Measurements from ENCODE around the gene EEF1A2.

DNA sequence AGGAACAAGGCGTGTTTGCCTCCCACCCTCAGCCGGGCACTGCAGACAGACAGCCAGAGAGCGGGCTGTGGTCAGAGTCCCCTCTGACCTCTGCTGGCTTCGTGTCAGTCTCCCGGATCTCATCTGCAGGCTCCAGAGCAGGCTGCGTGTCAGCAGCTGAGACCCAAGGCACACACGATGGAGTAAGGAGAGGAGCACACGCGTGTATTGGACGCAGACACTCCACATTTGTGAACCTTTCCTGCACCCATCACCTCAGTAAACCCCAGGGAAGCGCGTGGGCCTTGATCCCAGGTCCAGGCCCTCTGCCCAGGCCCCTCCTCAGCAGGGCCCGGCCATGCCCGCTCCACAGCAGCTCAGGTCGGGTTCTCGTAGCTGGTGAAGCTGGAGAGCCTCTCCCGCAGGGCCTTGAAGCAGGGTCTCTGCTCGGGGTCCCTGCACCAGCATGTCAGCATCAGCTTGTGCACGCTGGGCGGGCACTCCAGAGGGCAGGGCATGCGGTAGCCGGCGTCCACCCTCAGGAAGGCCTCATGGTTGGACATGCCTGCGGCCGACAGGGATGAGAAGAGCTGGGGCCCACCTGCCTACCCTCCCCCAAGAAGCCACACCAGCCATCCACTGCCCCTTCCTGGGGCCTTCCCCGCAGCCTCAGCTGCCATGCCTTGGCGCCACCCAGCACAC, 30.4 kb upstream of the EEF1A2 start:
- TF ChIP-seq SP1 (CRISPR knock-in tag; conservative IDR thresholded peaks at IDR 0.05) (no peak), TCF7 (CRISPR knock-in tag; IDR thresholded peaks at IDR 0.05; ENCODE audit: low read depth) (no peak), ESRRA (CRISPR knock-in tag; IDR thresholded peaks at IDR 0.05; ENCODE audit: borderline replicate concordance) (no peak), ATF3 (CRISPR knock-in tag; conservative IDR thresholded peaks at IDR 0.05) (no peak)
- TF ChIP-seq, protein P1, sequence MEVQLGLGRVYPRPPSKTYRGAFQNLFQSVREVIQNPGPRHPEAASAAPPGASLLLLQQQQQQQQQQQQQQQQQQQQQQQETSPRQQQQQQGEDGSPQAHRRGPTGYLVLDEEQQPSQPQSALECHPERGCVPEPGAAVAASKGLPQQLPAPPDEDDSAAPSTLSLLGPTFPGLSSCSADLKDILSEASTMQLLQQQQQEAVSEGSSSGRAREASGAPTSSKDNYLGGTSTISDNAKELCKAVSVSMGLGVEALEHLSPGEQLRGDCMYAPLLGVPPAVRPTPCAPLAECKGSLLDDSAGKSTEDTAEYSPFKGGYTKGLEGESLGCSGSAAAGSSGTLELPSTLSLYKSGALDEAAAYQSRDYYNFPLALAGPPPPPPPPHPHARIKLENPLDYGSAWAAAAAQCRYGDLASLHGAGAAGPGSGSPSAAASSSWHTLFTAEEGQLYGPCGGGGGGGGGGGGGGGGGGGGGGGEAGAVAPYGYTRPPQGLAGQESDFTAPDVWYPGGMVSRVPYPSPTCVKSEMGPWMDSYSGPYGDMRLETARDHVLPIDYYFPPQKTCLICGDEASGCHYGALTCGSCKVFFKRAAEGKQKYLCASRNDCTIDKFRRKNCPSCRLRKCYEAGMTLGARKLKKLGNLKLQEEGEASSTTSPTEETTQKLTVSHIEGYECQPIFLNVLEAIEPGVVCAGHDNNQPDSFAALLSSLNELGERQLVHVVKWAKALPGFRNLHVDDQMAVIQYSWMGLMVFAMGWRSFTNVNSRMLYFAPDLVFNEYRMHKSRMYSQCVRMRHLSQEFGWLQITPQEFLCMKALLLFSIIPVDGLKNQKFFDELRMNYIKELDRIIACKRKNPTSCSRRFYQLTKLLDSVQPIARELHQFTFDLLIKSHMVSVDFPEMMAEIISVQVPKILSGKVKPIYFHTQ (CRISPR knock-in tag; IDR thresholded peaks at IDR 0.05), result no peak
- TF ChIP-seq, protein P2, sequence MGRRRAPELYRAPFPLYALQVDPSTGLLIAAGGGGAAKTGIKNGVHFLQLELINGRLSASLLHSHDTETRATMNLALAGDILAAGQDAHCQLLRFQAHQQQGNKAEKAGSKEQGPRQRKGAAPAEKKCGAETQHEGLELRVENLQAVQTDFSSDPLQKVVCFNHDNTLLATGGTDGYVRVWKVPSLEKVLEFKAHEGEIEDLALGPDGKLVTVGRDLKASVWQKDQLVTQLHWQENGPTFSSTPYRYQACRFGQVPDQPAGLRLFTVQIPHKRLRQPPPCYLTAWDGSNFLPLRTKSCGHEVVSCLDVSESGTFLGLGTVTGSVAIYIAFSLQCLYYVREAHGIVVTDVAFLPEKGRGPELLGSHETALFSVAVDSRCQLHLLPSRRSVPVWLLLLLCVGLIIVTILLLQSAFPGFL (CRISPR knock-in tag; IDR thresholded peaks at IDR 0.05; ENCODE audit: borderline replicate concordance), result no peak
- TF ChIP-seq, protein P3, sequence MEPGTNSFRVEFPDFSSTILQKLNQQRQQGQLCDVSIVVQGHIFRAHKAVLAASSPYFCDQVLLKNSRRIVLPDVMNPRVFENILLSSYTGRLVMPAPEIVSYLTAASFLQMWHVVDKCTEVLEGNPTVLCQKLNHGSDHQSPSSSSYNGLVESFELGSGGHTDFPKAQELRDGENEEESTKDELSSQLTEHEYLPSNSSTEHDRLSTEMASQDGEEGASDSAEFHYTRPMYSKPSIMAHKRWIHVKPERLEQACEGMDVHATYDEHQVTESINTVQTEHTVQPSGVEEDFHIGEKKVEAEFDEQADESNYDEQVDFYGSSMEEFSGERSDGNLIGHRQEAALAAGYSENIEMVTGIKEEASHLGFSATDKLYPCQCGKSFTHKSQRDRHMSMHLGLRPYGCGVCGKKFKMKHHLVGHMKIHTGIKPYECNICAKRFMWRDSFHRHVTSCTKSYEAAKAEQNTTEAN (CRISPR knock-in tag; IDR thresholded peaks at IDR 0.05), result no peak
- TF ChIP-seq, protein P4, sequence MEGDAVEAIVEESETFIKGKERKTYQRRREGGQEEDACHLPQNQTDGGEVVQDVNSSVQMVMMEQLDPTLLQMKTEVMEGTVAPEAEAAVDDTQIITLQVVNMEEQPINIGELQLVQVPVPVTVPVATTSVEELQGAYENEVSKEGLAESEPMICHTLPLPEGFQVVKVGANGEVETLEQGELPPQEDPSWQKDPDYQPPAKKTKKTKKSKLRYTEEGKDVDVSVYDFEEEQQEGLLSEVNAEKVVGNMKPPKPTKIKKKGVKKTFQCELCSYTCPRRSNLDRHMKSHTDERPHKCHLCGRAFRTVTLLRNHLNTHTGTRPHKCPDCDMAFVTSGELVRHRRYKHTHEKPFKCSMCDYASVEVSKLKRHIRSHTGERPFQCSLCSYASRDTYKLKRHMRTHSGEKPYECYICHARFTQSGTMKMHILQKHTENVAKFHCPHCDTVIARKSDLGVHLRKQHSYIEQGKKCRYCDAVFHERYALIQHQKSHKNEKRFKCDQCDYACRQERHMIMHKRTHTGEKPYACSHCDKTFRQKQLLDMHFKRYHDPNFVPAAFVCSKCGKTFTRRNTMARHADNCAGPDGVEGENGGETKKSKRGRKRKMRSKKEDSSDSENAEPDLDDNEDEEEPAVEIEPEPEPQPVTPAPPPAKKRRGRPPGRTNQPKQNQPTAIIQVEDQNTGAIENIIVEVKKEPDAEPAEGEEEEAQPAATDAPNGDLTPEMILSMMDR (IDR thresholded peaks at IDR 0.05), result no peak

All from WTC11 (cell line).